B cell (primary cell): ENCODE data around the gene HHATL. TPM values are rescaled to one million over a fixed set of nuclear protein-coding genes. Genes with fewer than 3 reads are reported as not detected.

Source experiments
- ATAC-seq: fragments of 200-7000 bp; cut with Tn5 transposase; one replicate; pipeline ENCODE4 v1.10.0; 2021; ENCODE audit warnings: low read depth, mild to moderate bottlenecking, moderate number of reproducible peaks, moderate library complexity
- CTCF ChIA-PET: fragments of 350-600 bp; sonication (Branson Sonifier 250); formaldehyde crosslinking; loops from one replicate; lab custom pipeline; 2021; ENCODE audit warnings: antibody characterized with exemption, inconsistent platforms; lab: Charles Lee
- POLR2A ChIA-PET: fragments of 350-600 bp; sonication (Branson Sonifier 250); formaldehyde crosslinking; loops from one replicate; lab custom pipeline; 2021; ENCODE audit warnings: antibody characterized with exemption; lab: Charles Lee
- DNase-seq: peaks from one replicate; pipeline ENCODE4 v3.0.0; 2013
- H2AFZ ChIP-seq: 2 replicates; pipeline ENCODE4 v1.6.1; 2012; ENCODE audit warnings: mild to moderate bottlenecking, low read depth, low read length; ENCODE audit not compliant: insufficient read depth, poor library complexity, severe bottlenecking
- H3K27ac ChIP-seq, 2 donors: 1 replicate in 1 of 2; 2 replicates in 1 of 2; pipeline ENCODE4 v1.5.1; 2012 to 2013; ENCODE audit warnings: low read length in 2 of 2, mild to moderate bottlenecking in 2 of 2, moderate library complexity in 1 of 2
- H3K27me3 ChIP-seq, 4 experiments: fragments of 200-600 bp in 1 of 4; sonication (generic) in 1 of 4; replicated peaks in 1 of 4; 1 replicate in 2 of 4; 2 replicates in 2 of 4; pipeline versions ENCODE4 v1.6.1 to v1.7.0; 2013 to 2016; ENCODE audit warnings: low read length in 3 of 4, mild to moderate bottlenecking in 2 of 4, mixed read lengths in 1 of 4, moderate library complexity in 1 of 4; ENCODE audit not compliant: insufficient read depth in 4 of 4, control insufficient read depth in 3 of 4; ENCODE audit errors: control extremely low read depth in 1 of 4
- H3K36me3 ChIP-seq, 2 experiments: replicated peaks in 1 of 2; 1 replicate in 1 of 2; 2 replicates in 1 of 2; pipeline versions ENCODE4 v1.6.1 to v1.7.1; 2013; ENCODE audit warnings: low read length in 1 of 2; ENCODE audit not compliant: insufficient read depth in 2 of 2, control insufficient read depth in 1 of 2; ENCODE audit errors: control extremely low read depth in 1 of 2, extremely low read depth in 1 of 2
- H3K4me1 ChIP-seq, 2 donors: fragments of 200-600 bp in 1 of 2; sonication (generic) in 1 of 2; 1 replicate in 1 of 2; 2 replicates in 1 of 2; pipeline versions ENCODE4 v1.5.1 to v1.6.1; 2013 to 2017; ENCODE audit warnings: low read length in 2 of 2; ENCODE audit not compliant: control insufficient read depth in 2 of 2, insufficient read depth in 2 of 2
- H3K4me2 ChIP-seq: replicated peaks from 2 replicates; pipeline ENCODE3; 2012; ENCODE audit warnings: mild to moderate bottlenecking, low read depth, low read length; ENCODE audit not compliant: poor library complexity, severe bottlenecking
- H3K4me3 ChIP-seq, 5 experiments: fragments of 200-600 bp in 1 of 5; sonication (generic) in 1 of 5; 1 replicate in 3 of 5; 2 replicates in 2 of 5; pipeline versions ENCODE4 v1.5.1 to v1.7.0; 2011 to 2016; ENCODE audit warnings: low read length in 4 of 5, mild to moderate bottlenecking in 4 of 5, low read depth in 2 of 5, control low read depth in 1 of 5, moderate library complexity in 1 of 5; ENCODE audit not compliant: insufficient read depth in 1 of 5; ENCODE audit errors: control extremely low read depth in 1 of 5, extremely low read depth in 1 of 5
- H3K79me2 ChIP-seq: fragments of 200-600 bp; sonication (generic); one replicate; pipeline ENCODE4 v1.6.0; 2016; ENCODE audit warnings: low read length; ENCODE audit not compliant: control insufficient read depth, insufficient read depth
- H3K9ac ChIP-seq: fragments of 200-600 bp; sonication (generic); 2 replicates; pipeline ENCODE4 v1.6.1; 2017; ENCODE audit warnings: mild to moderate bottlenecking, low read length, moderate library complexity
- H3K9me3 ChIP-seq, 3 donors: one replicate each; pipeline versions ENCODE4 v1.6.1 to v1.7.1; 2013; ENCODE audit warnings: low read length in 2 of 3; ENCODE audit not compliant: control insufficient read depth in 2 of 3, insufficient read depth in 1 of 3; ENCODE audit errors: control extremely low read depth in 1 of 3
- H4K20me1 ChIP-seq: 2 replicates; pipeline ENCODE4 v1.6.0; 2012; ENCODE audit warnings: mild to moderate bottlenecking, low read length; ENCODE audit not compliant: insufficient read depth, control insufficient read depth, poor library complexity, severe bottlenecking
- H3K27ac Mint-ChIP-seq: one replicate; pipeline ENCODE4 v1.8.0; 2021; ENCODE audit warnings: mixed read lengths
- H3K27me3 Mint-ChIP-seq: one replicate; pipeline ENCODE4 v1.8.0; 2021; ENCODE audit warnings: mixed read lengths
- H3K4me1 Mint-ChIP-seq: one replicate; pipeline ENCODE4 v1.8.0; 2021; ENCODE audit warnings: mixed read lengths
- H3K4me3 Mint-ChIP-seq: one replicate; pipeline ENCODE4 v1.8.0; 2021; ENCODE audit warnings: mixed read lengths
- H3K9me3 Mint-ChIP-seq: one replicate; pipeline ENCODE4 v1.8.0; 2022; ENCODE audit warnings: mixed read lengths; ENCODE audit not compliant: insufficient read depth
- CTCF ChIP-seq: fragments of 200-600 bp; IDR thresholded peaks from one replicate; pipeline ENCODE4 v1.8.0; 2022; ENCODE audit warnings: antibody characterized with exemption, mild to moderate bottlenecking
- EZH2 ChIP-seq: IDR thresholded peaks from 2 replicates; pipeline ENCODE4 v1.6.1; 2012; ENCODE audit warnings: borderline replicate concordance, low read depth, mild to moderate bottlenecking, moderate library complexity, low read length; ENCODE audit not compliant: insufficient read depth, poor library complexity, severe bottlenecking
- WGBS: methylation state at CpG from one replicate; pipeline ENCODE4 v1.1.5; 2013; ENCODE audit warnings: missing lambda C conversion rate; ENCODE audit not compliant: insufficient coverage; 5-methylcytosine and 5-hydroxymethylcytosine counted together
- intact Hi-C: fragments of 100-400 bp; cut with micrococcal nuclease; formaldehyde crosslinking; loops from one replicate; pipeline ENCODE4 v1.10.0; 2022
- polyA plus RNA-seq: library from polyadenylated mRNA; depleted of rRNA; stranded (reverse); fragments of >200 nt; gene quantifications from 2 replicates; pipeline ENCODE4 v1.2.3, GENCODE V29; 2012
- total RNA-seq, 2 donors: library from RNA; stranded (reverse); fragments of 120-200 nt in 1 of 2; gene quantifications; 1 replicate in 1 of 2; 2 replicates in 1 of 2; pipeline versions ENCODE4 v1.2.3 to v1.2.4, GENCODE V29; 2013 to 2022

HHATL gene
- total and polyA plus RNA-seq, 2 donors (not counting 1 experiment from before 2014, with no cell fraction given): not detected

- WGBS: 91% methylated on average over 12 of the region's 22 CpGs
- no peak overlapping the region for H3K9ac ChIP-seq
- H3K4me2 ChIP-seq: no peak overlapping the region
- ChIA-PET POLR2A (no interaction called here), CTCF (no interaction called here)
- peaks cover 21% of the 10 kb centered on the region for H3K27me3 Mint-ChIP-seq
- peaks cover 2% of the 10 kb centered on the region for H3K4me1 Mint-ChIP-seq
- H3K27ac ChIP-seq: no peak overlapping the region
- H3K36me3 ChIP-seq: no peaks in the 10 kb centered on the region
- TF ChIP-seq EZH2 (no peak), CTCF (no peak)
- ATAC-seq: no peak
- H3K4me3 Mint-ChIP-seq: no peak overlapping the region
- no peak overlapping the region for H2AFZ ChIP-seq
- intact Hi-C loops: no loop called here
- H3K27ac Mint-ChIP-seq: no peak overlapping the region
- no peaks in the 10 kb centered on the region for H3K9me3 ChIP-seq
- H3K27me3 ChIP-seq: peaks cover 0 to 20% (median 0%) of the 10 kb centered on the region in 4 experiments
- no peaks in the 10 kb centered on the region for H3K79me2 ChIP-seq
- H3K9me3 Mint-ChIP-seq: no peaks in the 10 kb centered on the region
- H3K4me3 ChIP-seq: no peak overlapping the region
- no peaks in the 10 kb centered on the region for H3K4me1 ChIP-seq
- DNase-seq: no peak
- H4K20me1 ChIP-seq: no peaks in the 10 kb centered on the region
Measured at GRCh38 chr3:42688487-42689420, 13.8 kb downstream of the HHATL start.

GRCh38 chr3:42688016-42688415 lies 14.6 kb downstream of the HHATL start:
- H4K20me1 ChIP-seq: no peaks in the 10 kb centered on the region
- H3K27ac Mint-ChIP-seq: no peak overlapping the region
- H3K4me1 Mint-ChIP-seq: peaks cover 2% of the 10 kb centered on the region
- H3K79me2 ChIP-seq: no peaks in the 10 kb centered on the region
- peaks cover 26% of the 10 kb centered on the region for H3K27me3 Mint-ChIP-seq
- intact Hi-C loops: no loop called here
- H3K36me3 ChIP-seq: no peaks in the 10 kb centered on the region
- no peak for ATAC-seq
- TF ChIP-seq EZH2 (no peak), CTCF (no peak)
- H3K9ac ChIP-seq: no peak overlapping the region
- H3K4me3 ChIP-seq: no peak overlapping the region
- H3K9me3 Mint-ChIP-seq: no peaks in the 10 kb centered on the region
- H3K4me3 Mint-ChIP-seq: no peak overlapping the region
- H3K27me3 ChIP-seq: peaks cover 0 to 23% (median 0%) of the 10 kb centered on the region in 4 experiments
- no peak overlapping the region for H3K4me2 ChIP-seq
- H3K9me3 ChIP-seq: no peaks in the 10 kb centered on the region
- ChIA-PET POLR2A (no interaction called here), CTCF (no interaction called here)
- H3K27ac ChIP-seq: no peak overlapping the region
- 91% methylated on average over 14 of the region's 15 CpGs for WGBS
- no peak overlapping the region for H2AFZ ChIP-seq
- no peaks in the 10 kb centered on the region for H3K4me1 ChIP-seq
- DNase-seq: no peak
